ENCODE data around the gene GNAQ.

- TF ChIP-seq CTCF (IDR thresholded peaks at IDR 0.05) (no peak), MAFK (IDR thresholded peaks at IDR 0.05; ENCODE audit: partially characterized antibody) (no peak), REST (IDR thresholded peaks at IDR 0.05) (no peak), HDAC2 (IDR thresholded peaks at IDR 0.05) (no peak), SMC3 (IDR thresholded peaks at IDR 0.05) (no peak), MYC (IDR thresholded peaks at IDR 0.05; ENCODE audit: borderline replicate concordance, low read length) (no peak), BCL3 (IDR thresholded peaks at IDR 0.05) (no peak)
These were observed 16.4 kb downstream of the GNAQ start for GRCh38 chr9:78015241-78015640.
